ENCODE results near the gene OGFR. TPM values are rescaled to one million over a fixed set of nuclear protein-coding genes. Genes with fewer than 3 reads are reported as not detected.

OGFR gene
- total RNA-seq, 1 donor from 2014 or later = 7.0 TPM

DNA sequence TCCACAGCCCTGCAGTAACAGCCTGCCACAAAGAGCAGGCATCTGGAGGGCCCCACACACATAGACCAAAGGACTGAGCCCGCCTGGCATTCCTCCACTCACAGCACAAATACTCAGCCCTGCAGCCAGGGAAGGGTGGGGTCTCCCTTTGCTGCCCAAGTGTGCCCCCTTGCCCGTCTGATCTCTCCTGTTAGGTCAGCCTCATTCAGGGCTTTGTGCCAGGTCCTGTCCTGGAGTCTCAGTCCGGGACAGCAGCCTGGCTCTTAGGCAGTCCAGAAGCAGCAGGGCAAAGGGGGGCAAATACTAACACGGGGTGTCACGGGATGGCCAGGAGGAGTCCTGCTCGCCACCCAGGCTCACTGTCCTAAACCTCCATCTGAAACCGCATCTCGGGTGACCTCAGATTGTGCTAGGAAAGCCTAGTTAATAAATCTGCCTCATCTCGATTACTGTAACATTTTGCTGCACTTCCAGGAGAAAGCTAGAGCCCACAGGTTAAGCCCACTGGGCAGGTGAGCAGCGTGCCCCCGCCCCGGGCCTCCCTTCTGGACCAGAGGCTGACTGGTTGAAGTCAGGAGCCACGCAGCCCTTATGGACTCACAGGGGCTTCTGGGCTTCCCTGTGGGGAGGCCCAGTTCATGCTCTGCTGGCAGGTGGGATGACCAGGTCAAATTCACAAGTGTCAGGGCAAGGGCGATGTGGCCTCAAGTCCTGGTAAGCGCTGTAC, 3.2 kb upstream of the OGFR start:
- no peak overlapping the region for H3K4me3 ChIP-seq
- H3K27ac ChIP-seq = no peak overlapping the region
- no peak for DNase-seq (ENCODE audit: low spot score)
- H3K9ac ChIP-seq = no peak overlapping the region
- H3K27me3 ChIP-seq = peaks cover 22% of the 10 kb centered on the region
- Mint-ChIP-seq H3K9me3 (no peaks in the 10 kb centered on the region), H3K4me1 (peaks cover 31% of the 10 kb centered on the region), H3K4me3 (peak overlapping the region; percentile 15), H3K36me3 (peaks cover 16% of the 10 kb centered on the region), H3K27me3 (ENCODE audit: insufficient read depth, low read depth) (peaks cover 22% of the 10 kb centered on the region), H3K27ac (no peak overlapping the region)
- H4K20me1 ChIP-seq (ENCODE audit: low read depth) = peaks cover 19% of the 10 kb centered on the region
- no peaks in the 10 kb centered on the region for H3K79me2 ChIP-seq (ENCODE audit: low read depth)
- H3K4me1 ChIP-seq = peaks cover 11% of the 10 kb centered on the region
- H3K36me3 ChIP-seq = no peaks in the 10 kb centered on the region
- no peak for TF ChIP-seq EZH2phosphoT487 (IDR thresholded peaks at IDR 0.05)
- TF ChIP-seq, protein P1, sequence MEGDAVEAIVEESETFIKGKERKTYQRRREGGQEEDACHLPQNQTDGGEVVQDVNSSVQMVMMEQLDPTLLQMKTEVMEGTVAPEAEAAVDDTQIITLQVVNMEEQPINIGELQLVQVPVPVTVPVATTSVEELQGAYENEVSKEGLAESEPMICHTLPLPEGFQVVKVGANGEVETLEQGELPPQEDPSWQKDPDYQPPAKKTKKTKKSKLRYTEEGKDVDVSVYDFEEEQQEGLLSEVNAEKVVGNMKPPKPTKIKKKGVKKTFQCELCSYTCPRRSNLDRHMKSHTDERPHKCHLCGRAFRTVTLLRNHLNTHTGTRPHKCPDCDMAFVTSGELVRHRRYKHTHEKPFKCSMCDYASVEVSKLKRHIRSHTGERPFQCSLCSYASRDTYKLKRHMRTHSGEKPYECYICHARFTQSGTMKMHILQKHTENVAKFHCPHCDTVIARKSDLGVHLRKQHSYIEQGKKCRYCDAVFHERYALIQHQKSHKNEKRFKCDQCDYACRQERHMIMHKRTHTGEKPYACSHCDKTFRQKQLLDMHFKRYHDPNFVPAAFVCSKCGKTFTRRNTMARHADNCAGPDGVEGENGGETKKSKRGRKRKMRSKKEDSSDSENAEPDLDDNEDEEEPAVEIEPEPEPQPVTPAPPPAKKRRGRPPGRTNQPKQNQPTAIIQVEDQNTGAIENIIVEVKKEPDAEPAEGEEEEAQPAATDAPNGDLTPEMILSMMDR (IDR thresholded peaks at IDR 0.05) = no peak
- no peak for TF ChIP-seq EZH2 (IDR thresholded peaks at IDR 0.05)
- H3K4me2 ChIP-seq = no peak overlapping the region
- H3F3A ChIP-seq (ENCODE audit: low read depth) = peaks cover 42% of the 10 kb centered on the region
- H3K9me3 ChIP-seq (ENCODE audit: low read depth) = no peaks in the 10 kb centered on the region
- H2AFZ ChIP-seq (replicated peaks) = no peak overlapping the region

GRCh38 chr20:62802026-62802712, 2.5 kb upstream of the OGFR start:
- DNase-seq (ENCODE audit: low spot score) = no peak
- Mint-ChIP-seq H3K27me3 (ENCODE audit: insufficient read depth, low read depth) (peaks cover 22% of the 10 kb centered on the region), H3K9me3 (no peaks in the 10 kb centered on the region), H3K36me3 (peaks cover 16% of the 10 kb centered on the region), H3K27ac (no peak overlapping the region), H3K4me3 (no peak overlapping the region), H3K4me1 (peaks cover 35% of the 10 kb centered on the region)
- Histone ChIP-seq H3K9ac (no peak overlapping the region), H4K20me1 (ENCODE audit: low read depth) (peaks cover 25% of the 10 kb centered on the region), H3K9me3 (ENCODE audit: low read depth) (no peaks in the 10 kb centered on the region), H3K79me2 (ENCODE audit: low read depth) (no peaks in the 10 kb centered on the region), H3K4me3 (no peak overlapping the region), H3K27ac (no peak overlapping the region), H2AFZ (replicated peaks) (no peak overlapping the region), H3K4me1 (peaks cover 13% of the 10 kb centered on the region), H3K36me3 (no peaks in the 10 kb centered on the region), H3K4me2 (no peak overlapping the region), H3K27me3 (peaks cover 22% of the 10 kb centered on the region), H3F3A (ENCODE audit: low read depth) (peaks cover 40% of the 10 kb centered on the region)
- TF ChIP-seq EZH2 (IDR thresholded peaks at IDR 0.05) (no peak), EZH2phosphoT487 (IDR thresholded peaks at IDR 0.05) (no peak)
- TF ChIP-seq, protein P1 (IDR thresholded peaks at IDR 0.05) = no peak

GRCh38 chr20:62804021-62804626, 511 bp upstream of the OGFR start:
- peaks cover 31% of the 10 kb centered on the region for H4K20me1 ChIP-seq (ENCODE audit: low read depth)
- Mint-ChIP-seq H3K9me3 (no peaks in the 10 kb centered on the region), H3K4me1 (peaks cover 32% of the 10 kb centered on the region), H3K36me3 (peaks cover 7% of the 10 kb centered on the region), H3K27me3 (ENCODE audit: insufficient read depth, low read depth) (peaks cover 22% of the 10 kb centered on the region), H3K27ac (no peak overlapping the region), H3K4me3 (peak overlapping the region; percentile 90)
- TF ChIP-seq, protein P1 (IDR thresholded peaks at IDR 0.05) = no peak
- TF ChIP-seq EZH2 (IDR thresholded peaks at IDR 0.05) (no peak), EZH2phosphoT487 (IDR thresholded peaks at IDR 0.05) (no peak)
- peaks cover 38% of the 10 kb centered on the region for H3F3A ChIP-seq (ENCODE audit: low read depth)
- H3K4me1 ChIP-seq = peaks cover 13% of the 10 kb centered on the region
- H3K4me3 ChIP-seq = peak overlapping the region; percentile 83
- H3K9ac ChIP-seq = no peak overlapping the region
- no peaks in the 10 kb centered on the region for H3K36me3 ChIP-seq
- H3K9me3 ChIP-seq (ENCODE audit: low read depth) = no peaks in the 10 kb centered on the region
- no peak overlapping the region for H3K27ac ChIP-seq
- H3K4me2 ChIP-seq = peak overlapping the region; percentile 87
- no peaks in the 10 kb centered on the region for H3K79me2 ChIP-seq (ENCODE audit: low read depth)
- no peak for DNase-seq (ENCODE audit: low spot score)
- peaks cover 22% of the 10 kb centered on the region for H3K27me3 ChIP-seq
- peak overlapping the region; percentile 32 for H2AFZ ChIP-seq (replicated peaks)

Data from neural progenitor cell (in vitro differentiated cells).